HepG2 (cell line): ENCODE data around the gene TLCD5. TPM values are rescaled to one million over a fixed set of nuclear protein-coding genes. Genes with fewer than 3 reads are reported as not detected.
A peak's percentile ranks its signal among the peaks of the same experiment; 100 is the strongest.

ENCODE experiments used
- ARNTL ChIP-seq: sonication (generic); formaldehyde crosslinking; IDR thresholded peaks from 2 replicates; pipeline ENCODE4 v1.4.0; 2020; ENCODE audit warnings: mild to moderate bottlenecking, missing genetic modification reagents
- CSRNP2 ChIP-seq: sonication (generic); formaldehyde crosslinking; conservative IDR thresholded peaks from 2 replicates; pipeline ENCODE4 v1.8.0; 2022; ENCODE audit warnings: low read depth, missing genetic modification reagents
- FIP1L1 ChIP-seq: fragments of 200-400 bp; formaldehyde crosslinking; IDR thresholded peaks from 2 replicates; pipeline ENCODE4 v1.6.1; 2018; ENCODE audit warnings: low read depth, mild to moderate bottlenecking, low read length, moderate library complexity, borderline replicate concordance; ENCODE audit not compliant: insufficient read depth
- FOSL1 ChIP-seq: sonication (generic); formaldehyde crosslinking; IDR thresholded peaks from 2 replicates; pipeline ENCODE4 v1.9.0; 2021; ENCODE audit warnings: missing genetic modification reagents, borderline replicate concordance
- HNF4G ChIP-seq, 2 experiments: sonication (generic) in 1 of 2; formaldehyde crosslinking in 1 of 2; IDR thresholded peaks; 2 replicates each; pipeline versions ENCODE4 v1.4.0 to v1.6.1; 2011 to 2020; ENCODE audit warnings: borderline replicate concordance in 2 of 2, low read depth in 2 of 2, mild to moderate bottlenecking in 2 of 2, low read length in 1 of 2, missing genetic modification reagents in 1 of 2, moderate library complexity in 1 of 2
- KLF16 ChIP-seq, 2 experiments: sonication (generic) in 1 of 2; formaldehyde crosslinking in 1 of 2; IDR thresholded peaks; 2 replicates each; pipeline versions ENCODE4 v1.6.1 to v1.8.0; 2016 to 2023; ENCODE audit warnings: missing genetic modification reagents in 2 of 2, missing compliant biosample characterization in 1 of 2
- NFRKB ChIP-seq: fragments of 450-650 bp; IDR thresholded peaks from 2 replicates; pipeline ENCODE4 v1.6.1; 2017
- NRL ChIP-seq: sonication (generic); formaldehyde crosslinking; IDR thresholded peaks from 2 replicates; pipeline ENCODE4 v1.5.0; 2020; ENCODE audit warnings: missing genetic modification reagents, mild to moderate bottlenecking, moderate library complexity, borderline replicate concordance
- TEF ChIP-seq: sonication (generic); formaldehyde crosslinking; IDR thresholded peaks from 2 replicates; pipeline ENCODE4 v1.5.0; 2020; ENCODE audit warnings: missing genetic modification reagents
- ZFP82 ChIP-seq: sonication (generic); formaldehyde crosslinking; IDR thresholded peaks from 2 replicates; pipeline ENCODE4 v1.5.1; 2020; ENCODE audit warnings: mild to moderate bottlenecking, missing genetic modification reagents, borderline replicate concordance
- ZMYM4 ChIP-seq: sonication (generic); formaldehyde crosslinking; IDR thresholded peaks from 2 replicates; pipeline ENCODE4 v1.8.1; 2023; ENCODE audit warnings: mild to moderate bottlenecking, missing genetic modification reagents
- ZNF576 ChIP-seq: sonication (generic); formaldehyde crosslinking; IDR thresholded peaks from 2 replicates; pipeline ENCODE4 v1.4.0; 2020; ENCODE audit warnings: mild to moderate bottlenecking, missing genetic modification reagents
- ZNF607 ChIP-seq: sonication (generic); formaldehyde crosslinking; IDR thresholded peaks from 2 replicates; pipeline ENCODE4 v1.5.1; 2020; ENCODE audit warnings: missing genetic modification reagents, mild to moderate bottlenecking, borderline replicate concordance
- ZNF720 ChIP-seq: sonication (generic); formaldehyde crosslinking; IDR thresholded peaks from 2 replicates; pipeline ENCODE4 v1.4.0; 2020; ENCODE audit warnings: missing genetic modification reagents
- ZNF776 ChIP-seq: sonication (generic); formaldehyde crosslinking; IDR thresholded peaks from 2 replicates; pipeline ENCODE4 v1.4.0; 2020; ENCODE audit warnings: mild to moderate bottlenecking, missing genetic modification reagents
- ZNF792 ChIP-seq: IDR thresholded peaks from 2 replicates; pipeline ENCODE4 v1.6.1; 2016
- ZNF891 ChIP-seq: sonication (generic); formaldehyde crosslinking; IDR thresholded peaks from 2 replicates; pipeline ENCODE4 v1.5.0; 2020; ENCODE audit warnings: mild to moderate bottlenecking, missing genetic modification reagents
- polyA plus RNA-seq, 8 experiments: library from polyadenylated mRNA; depleted of rRNA in 3 of 8; stranded (reverse) in 7 of 8; unstranded in 1 of 8; fragments of >200 nt; fragmentation: Illumina TruSeq in 4 of 8; extraction: Trizol in 4 of 8; gene quantifications; 2 replicates each; pipeline versions ENCODE4 v1.2.1 to v1.2.3, GENCODE V29; 2011 to 2016; ENCODE audit warnings: low read depth in 4 of 8, missing spikeins in 1 of 8, mixed read lengths in 1 of 8; ENCODE audit not compliant: insufficient read depth in 1 of 8
- total RNA-seq, 5 experiments: library from RNA; depleted of rRNA; stranded (reverse); fragments of >200 nt; fragmentation: Illumina TruSeq; extraction: Trizol; gene quantifications; 2 replicates each; pipeline ENCODE4 v1.2.3, GENCODE V29; 2016; ENCODE audit warnings: low read depth in 1 of 5
- TF ChIP-seq, protein P1 (sequence below): sonication (generic); formaldehyde crosslinking; IDR thresholded peaks from 2 replicates; pipeline ENCODE4 v1.4.0; 2020; ENCODE audit warnings: missing genetic modification reagents
- TF ChIP-seq, protein P2 (sequence below): sonication (generic); formaldehyde crosslinking; IDR thresholded peaks from 2 replicates; pipeline ENCODE4 v1.4.0; 2020; ENCODE audit warnings: missing genetic modification reagents

Gene TLCD5
- total and polyA plus RNA-seq, 2 of the 13 experiments (the other 11 are each of a cell fraction or from before 2014, with no cell fraction given), result 6.1 to 7.6 TPM

DNA sequence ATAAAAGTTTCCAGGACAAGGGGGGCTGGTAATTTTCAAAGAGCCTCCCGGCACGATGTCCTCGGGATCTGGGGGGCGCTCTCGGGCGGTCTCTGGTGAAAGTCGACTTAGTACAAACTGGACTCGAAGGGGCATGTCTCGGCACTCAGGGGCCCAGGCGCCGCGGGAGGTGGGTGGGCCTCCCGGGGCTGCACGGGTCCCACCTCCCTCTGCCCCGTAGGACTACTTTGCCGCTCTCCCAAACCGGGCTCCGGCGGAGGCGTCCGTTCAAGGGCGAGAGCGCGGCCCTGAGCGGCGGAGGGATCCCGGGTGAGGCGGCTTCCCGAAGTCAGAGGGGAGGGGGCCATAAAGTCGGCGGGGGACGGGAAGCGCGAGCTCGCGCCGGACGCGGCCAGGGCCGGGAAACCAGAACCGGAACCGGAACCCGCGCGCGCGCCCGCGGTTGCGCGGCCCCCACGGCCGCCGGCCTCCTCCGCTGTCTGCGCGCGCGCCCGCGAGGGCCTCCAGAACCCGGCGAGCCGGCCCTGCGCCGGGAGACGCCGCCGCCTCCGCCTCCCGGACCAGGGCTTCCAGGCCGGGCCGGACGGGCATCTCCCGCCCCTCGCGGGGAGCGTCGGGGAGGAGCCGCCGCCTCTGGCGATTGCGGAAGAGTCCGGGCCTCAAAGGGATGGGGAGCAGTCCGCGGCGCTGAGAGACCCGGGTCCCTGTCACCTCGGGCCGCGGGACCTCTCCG lies 11.0 kb downstream of the TLCD5 start, which contains the start of gene ARHGEF12 (continued):
- 0 out of 2 replicates have a peak, but pooled peaks have one; percentile 48 for TF ChIP-seq CSRNP2 (CRISPR knock-in tag)
- TF ChIP-seq FIP1L1, result no peak
- TF ChIP-seq HNF4G (IDR thresholded peaks at IDR 0.05; ENCODE audit: borderline replicate concordance, low read depth, low read length), result 0 out of 2 replicates have a peak, but pooled peaks have one; percentile 12
- 0 out of 2 replicates have a peak, but pooled peaks have one; percentile 25 for TF ChIP-seq HNF4G (CRISPR knock-in tag; IDR thresholded peaks at IDR 0.05; ENCODE audit: borderline replicate concordance, low read depth)
- no peak for TF ChIP-seq ZFP82 (CRISPR knock-in tag)
- TF ChIP-seq ZNF607 (CRISPR knock-in tag), result peak; percentile 79; the same call in 1 of the 2 replicates
- peak; percentile 42; the same call in 1 of the 2 replicates for TF ChIP-seq ARNTL (CRISPR knock-in tag)
- no peak for TF ChIP-seq ZNF776
- TF ChIP-seq ZNF720 (CRISPR knock-in tag), result no peak
- TF ChIP-seq ZNF576 (CRISPR knock-in tag), result no peak
- peak; percentile 73; the same call in 1 of the 2 replicates for TF ChIP-seq ZNF792 (CRISPR knock-in tag)
- TF ChIP-seq ZNF891 (CRISPR knock-in tag), result peak; percentile 78; the same call in 1 of the 2 replicates
- TF ChIP-seq, protein P1, sequence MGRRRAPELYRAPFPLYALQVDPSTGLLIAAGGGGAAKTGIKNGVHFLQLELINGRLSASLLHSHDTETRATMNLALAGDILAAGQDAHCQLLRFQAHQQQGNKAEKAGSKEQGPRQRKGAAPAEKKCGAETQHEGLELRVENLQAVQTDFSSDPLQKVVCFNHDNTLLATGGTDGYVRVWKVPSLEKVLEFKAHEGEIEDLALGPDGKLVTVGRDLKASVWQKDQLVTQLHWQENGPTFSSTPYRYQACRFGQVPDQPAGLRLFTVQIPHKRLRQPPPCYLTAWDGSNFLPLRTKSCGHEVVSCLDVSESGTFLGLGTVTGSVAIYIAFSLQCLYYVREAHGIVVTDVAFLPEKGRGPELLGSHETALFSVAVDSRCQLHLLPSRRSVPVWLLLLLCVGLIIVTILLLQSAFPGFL (CRISPR knock-in tag), result no peak
- peak; percentile 100 for TF ChIP-seq ZMYM4 (CRISPR knock-in tag)
- TF ChIP-seq NFRKB, result no peak
- peak; percentile 80; the same call in 1 of the 2 replicates for TF ChIP-seq NRL (CRISPR knock-in tag)
- no peak for TF ChIP-seq FOSL1 (CRISPR knock-in tag)
- TF ChIP-seq, protein P2, sequence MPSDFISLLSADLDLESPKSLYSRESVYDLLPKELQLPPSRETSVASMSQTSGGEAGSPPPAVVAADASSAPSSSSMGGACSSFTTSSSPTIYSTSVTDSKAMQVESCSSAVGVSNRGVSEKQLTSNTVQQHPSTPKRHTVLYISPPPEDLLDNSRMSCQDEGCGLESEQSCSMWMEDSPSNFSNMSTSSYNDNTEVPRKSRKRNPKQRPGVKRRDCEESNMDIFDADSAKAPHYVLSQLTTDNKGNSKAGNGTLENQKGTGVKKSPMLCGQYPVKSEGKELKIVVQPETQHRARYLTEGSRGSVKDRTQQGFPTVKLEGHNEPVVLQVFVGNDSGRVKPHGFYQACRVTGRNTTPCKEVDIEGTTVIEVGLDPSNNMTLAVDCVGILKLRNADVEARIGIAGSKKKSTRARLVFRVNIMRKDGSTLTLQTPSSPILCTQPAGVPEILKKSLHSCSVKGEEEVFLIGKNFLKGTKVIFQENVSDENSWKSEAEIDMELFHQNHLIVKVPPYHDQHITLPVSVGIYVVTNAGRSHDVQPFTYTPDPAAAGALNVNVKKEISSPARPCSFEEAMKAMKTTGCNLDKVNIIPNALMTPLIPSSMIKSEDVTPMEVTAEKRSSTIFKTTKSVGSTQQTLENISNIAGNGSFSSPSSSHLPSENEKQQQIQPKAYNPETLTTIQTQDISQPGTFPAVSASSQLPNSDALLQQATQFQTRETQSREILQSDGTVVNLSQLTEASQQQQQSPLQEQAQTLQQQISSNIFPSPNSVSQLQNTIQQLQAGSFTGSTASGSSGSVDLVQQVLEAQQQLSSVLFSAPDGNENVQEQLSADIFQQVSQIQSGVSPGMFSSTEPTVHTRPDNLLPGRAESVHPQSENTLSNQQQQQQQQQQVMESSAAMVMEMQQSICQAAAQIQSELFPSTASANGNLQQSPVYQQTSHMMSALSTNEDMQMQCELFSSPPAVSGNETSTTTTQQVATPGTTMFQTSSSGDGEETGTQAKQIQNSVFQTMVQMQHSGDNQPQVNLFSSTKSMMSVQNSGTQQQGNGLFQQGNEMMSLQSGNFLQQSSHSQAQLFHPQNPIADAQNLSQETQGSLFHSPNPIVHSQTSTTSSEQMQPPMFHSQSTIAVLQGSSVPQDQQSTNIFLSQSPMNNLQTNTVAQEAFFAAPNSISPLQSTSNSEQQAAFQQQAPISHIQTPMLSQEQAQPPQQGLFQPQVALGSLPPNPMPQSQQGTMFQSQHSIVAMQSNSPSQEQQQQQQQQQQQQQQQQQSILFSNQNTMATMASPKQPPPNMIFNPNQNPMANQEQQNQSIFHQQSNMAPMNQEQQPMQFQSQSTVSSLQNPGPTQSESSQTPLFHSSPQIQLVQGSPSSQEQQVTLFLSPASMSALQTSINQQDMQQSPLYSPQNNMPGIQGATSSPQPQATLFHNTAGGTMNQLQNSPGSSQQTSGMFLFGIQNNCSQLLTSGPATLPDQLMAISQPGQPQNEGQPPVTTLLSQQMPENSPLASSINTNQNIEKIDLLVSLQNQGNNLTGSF, result no peak
- no peak for TF ChIP-seq TEF (CRISPR knock-in tag)
- peak in 1 of 2 experiments; percentile 92; a peak in 2 of 4 replicates for TF ChIP-seq KLF16 (CRISPR knock-in tag; IDR thresholded peaks at IDR 0.05)
